HCT116 (cell line): Measurements from ENCODE around the gene NAB1. TPM values are rescaled to one million over a fixed set of nuclear protein-coding genes. Genes with fewer than 3 reads are reported as not detected.

Experiments used
- ATAC-seq: fragments of 200-7000 bp; cut with Tn5 transposase; 2 replicates; pipeline ENCODE4 v1.9.1; 2020; ENCODE audit warnings: mild to moderate bottlenecking, moderate library complexity
- BruUV-seq: library from RNA; stranded (reverse); fragments of 400-500 nt; replicated peaks from 2 replicates; lab custom pipeline; 2021; lab: Mats Ljungman, UMichigan
- CTCF ChIA-PET: fragments of 300-600 bp; sonication (Branson Sonifier 250); formaldehyde crosslinking; loops from one replicate; lab custom pipeline; 2021; ENCODE audit warnings: antibody characterized with exemption; lab: Charles Lee
- POLR2A ChIA-PET: fragments of 300-600, 350-600 bp; sonication (Branson Sonifier 250); formaldehyde crosslinking; loops from one replicate; lab custom pipeline; 2021; ENCODE audit warnings: antibody characterized with exemption; lab: Charles Lee
- RAD21 ChIA-PET, 2 experiments: fragments of 300-600 bp; sonication (Branson Sonifier 250); formaldehyde crosslinking; loops; one replicate each; lab custom pipeline; 2023; ENCODE audit warnings: low total read pairs in 2 of 2; ENCODE audit not compliant: uncharacterized antibody in 2 of 2, unreplicated experiment in 2 of 2, low non-redundant PET in 1 of 2; lab: Charles Lee
- DNase-seq: peaks from one replicate; pipeline ENCODE4 v3.0.0-alpha.2; 2010; ENCODE audit warnings: low read depth, low spot score
- H2AFZ ChIP-seq: fragments of 200-600 bp; shearing (Covaris generic), sonication (generic); 2 replicates; pipeline ENCODE4 v1.6.1; 2017; ENCODE audit warnings: low read depth, mixed run types, mixed read lengths, antibody characterized with exemption, low read length; ENCODE audit not compliant: poor library complexity, severe bottlenecking
- H3K27ac ChIP-seq: 2 replicates; pipeline ENCODE4 v1.5.1; 2012; ENCODE audit warnings: low read depth, low read length
- H3K27me3 ChIP-seq: fragments of 200-600 bp; sonication (generic); 2 replicates; pipeline ENCODE4 v1.6.1; 2016; ENCODE audit warnings: mixed run types, low read length, mixed read lengths; ENCODE audit not compliant: insufficient read depth
- H3K36me3 ChIP-seq, 2 experiments: fragments of 200-500 bp in 1 of 2; fragments of 200-600 bp in 1 of 2; sonication (Bioruptor generic) in 1 of 2; sonication (generic) in 1 of 2; 2 replicates each; pipeline versions ENCODE4 v1.5.1 to v1.6.1; 2014 to 2016; ENCODE audit warnings: low read length in 2 of 2, inconsistent platforms in 1 of 2, mixed read lengths in 1 of 2, mixed run types in 1 of 2; ENCODE audit not compliant: insufficient read depth in 2 of 2, control insufficient read depth in 1 of 2
- H3K4me1 ChIP-seq, 2 experiments: fragments of 200-600 bp in 1 of 2; sonication (generic) in 1 of 2; 2 replicates each; pipeline versions ENCODE4 v1.5.1 to v1.6.1; 2012 to 2017; ENCODE audit warnings: low read length in 2 of 2, inconsistent platforms in 1 of 2, mild to moderate bottlenecking in 1 of 2, mixed read lengths in 1 of 2, mixed run types in 1 of 2, moderate library complexity in 1 of 2; ENCODE audit not compliant: insufficient read depth in 2 of 2, control insufficient read depth in 1 of 2
- H3K4me2 ChIP-seq: fragments of 200-600 bp; sonication (generic); 2 replicates; pipeline ENCODE4 v1.6.1; 2017; ENCODE audit warnings: mixed run types, low read length, mixed read lengths
- H3K4me3 ChIP-seq, 2 experiments: fragments of 200-600 bp in 1 of 2; sonication (generic) in 1 of 2; replicated peaks in 1 of 2; 2 replicates each; pipeline ENCODE4 v1.5.1; 2011 to 2016; ENCODE audit warnings: low read length in 2 of 2, control low read depth in 1 of 2, low read depth in 1 of 2, mild to moderate bottlenecking in 1 of 2, mixed read lengths in 1 of 2, mixed run types in 1 of 2
- H3K79me2 ChIP-seq: fragments of 200-600 bp; sonication (generic); 2 replicates; pipeline ENCODE4 v1.6.1; 2017; ENCODE audit warnings: mild to moderate bottlenecking, mixed run types, low read length, moderate library complexity, mixed read lengths; ENCODE audit not compliant: insufficient read depth
- H3K9ac ChIP-seq: fragments of 200-600 bp; sonication (generic); 2 replicates; pipeline ENCODE4 v1.6.1; 2016; ENCODE audit warnings: low read length, mixed read lengths
- H3K9me2 ChIP-seq: fragments of 200-600 bp; sonication (generic), shearing (Covaris generic); 2 replicates; pipeline ENCODE4 v1.6.1; 2017; ENCODE audit warnings: mixed run types, mild to moderate bottlenecking, moderate library complexity; ENCODE audit not compliant: insufficient read depth
- H3K9me3 ChIP-seq, 2 experiments: fragments of 200-500 bp in 1 of 2; fragments of 200-600 bp in 1 of 2; sonication (Bioruptor generic) in 1 of 2; sonication (generic) in 1 of 2; 2 replicates each; pipeline ENCODE4 v1.6.1; 2014 to 2017; ENCODE audit warnings: low read length in 2 of 2, mixed read lengths in 2 of 2, inconsistent platforms in 1 of 2, low read depth in 1 of 2, mild to moderate bottlenecking in 1 of 2, mixed run types in 1 of 2, moderate library complexity in 1 of 2; ENCODE audit not compliant: control insufficient read depth in 1 of 2, insufficient read depth in 1 of 2
- H4K20me1 ChIP-seq: fragments of 200-600 bp; sonication (generic), shearing (Covaris generic); 2 replicates; pipeline ENCODE4 v1.6.1; 2017; ENCODE audit warnings: mixed run types, mild to moderate bottlenecking, moderate library complexity; ENCODE audit not compliant: insufficient read depth
- CEBPB ChIP-seq: IDR thresholded peaks from 2 replicates; pipeline ENCODE4 v1.6.1; 2012; ENCODE audit warnings: low read depth
- CTCF ChIP-seq, 3 experiments: fragments of 200-600 bp in 1 of 3; sonication (generic) in 1 of 3; IDR thresholded peaks in 2 of 3; conservative IDR thresholded peaks in 1 of 3; 2 replicates each; pipeline ENCODE4 v1.5.1; 2012 to 2017; ENCODE audit warnings: low read depth in 2 of 3, low read length in 2 of 3, antibody characterized with exemption in 1 of 3, borderline replicate concordance in 1 of 3, control low read depth in 1 of 3, mild to moderate bottlenecking in 1 of 3, mixed read lengths in 1 of 3, mixed run types in 1 of 3, moderate library complexity in 1 of 3; ENCODE audit not compliant: insufficient read depth in 1 of 3
- EZH2phosphoT487 ChIP-seq: fragments of 200-600 bp; IDR thresholded peaks from 2 replicates; pipeline ENCODE4 v1.6.1; 2018; ENCODE audit warnings: antibody characterized with exemption, borderline replicate concordance
- JUND ChIP-seq: IDR thresholded peaks from 2 replicates; pipeline ENCODE4 v1.6.1; 2012
- POLR2A ChIP-seq: IDR thresholded peaks from 2 replicates; pipeline ENCODE4 v1.7.0; 2011; ENCODE audit warnings: borderline replicate concordance; ENCODE audit not compliant: insufficient read depth, insufficient read length; ENCODE audit errors: extremely low read depth
- POLR2AphosphoS5 ChIP-seq: IDR thresholded peaks from 2 replicates; pipeline ENCODE4 v1.6.1; 2011; ENCODE audit warnings: mild to moderate bottlenecking, low read depth, low read length, moderate library complexity
- SRF ChIP-seq: IDR thresholded peaks from 2 replicates; pipeline ENCODE4 v1.6.1; 2012; ENCODE audit warnings: low read depth
- TCF7L2 ChIP-seq: IDR thresholded peaks from 2 replicates; pipeline ENCODE4 v1.7.0; 2011; ENCODE audit warnings: borderline replicate concordance, inconsistent platforms; ENCODE audit not compliant: insufficient read depth, insufficient read length; ENCODE audit errors: extremely low read depth
- YY1 ChIP-seq: IDR thresholded peaks from 2 replicates; pipeline ENCODE4 v1.6.1; 2011; ENCODE audit warnings: low read length, low read depth, moderate library complexity, mild to moderate bottlenecking; ENCODE audit not compliant: insufficient replicate concordance; ENCODE audit errors: extremely low read depth
- intact Hi-C: fragments of 100-400 bp; cut with micrococcal nuclease; formaldehyde crosslinking; loops from 2 replicates; pipeline ENCODE4 v1.10.0; 2022
- total RNA-seq: library from RNA; stranded (reverse); gene quantifications from one replicate; pipeline ENCODE4 v1.2.1, GENCODE V29; 2021; ENCODE audit not compliant: unreplicated experiment
- TF ChIP-seq, protein P1 (sequence below): IDR thresholded peaks from 2 replicates; pipeline ENCODE4 v1.6.1; 2012; ENCODE audit warnings: low read depth

Gene NAB1
- total RNA-seq, 1 experiment from 2014 or later = 43.8 TPM

DNA sequence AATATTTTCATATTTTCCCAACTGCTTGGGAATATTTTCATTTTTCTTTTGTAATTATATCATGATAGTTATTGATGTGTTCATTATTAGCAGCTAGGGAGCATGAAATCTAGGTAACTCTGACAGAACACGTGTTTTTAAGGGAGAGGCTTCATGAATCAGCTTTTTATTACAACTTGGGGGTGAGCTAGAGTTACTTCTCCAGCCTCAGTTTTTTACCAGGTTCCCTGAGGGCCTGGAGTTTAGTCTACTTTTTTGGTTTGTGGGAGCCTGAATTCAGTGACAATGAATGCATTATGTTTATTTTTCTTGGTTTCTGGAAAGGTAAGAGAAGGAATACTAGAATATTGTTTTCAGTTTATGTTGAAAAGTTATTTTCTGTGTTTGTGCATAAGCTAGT, 18.0 kb downstream of the NAB1 start:
- TF ChIP-seq SRF (no peak), POLR2A (no peak), CEBPB (no peak), TCF7L2 (no peak), JUND (no peak), CTCF (IDR thresholded peaks at IDR 0.05 in 2 of 3, conservative IDR thresholded peaks at IDR 0.05 in 1 of 3; ENCODE audit: borderline replicate concordance in 1 of 3, insufficient read depth in 1 of 3, low read depth in 2 of 3, low read length in 2 of 3) (no peak), EZH2phosphoT487 (no peak), YY1 (no peak), POLR2AphosphoS5 (no peak)
- TF ChIP-seq, protein P1, sequence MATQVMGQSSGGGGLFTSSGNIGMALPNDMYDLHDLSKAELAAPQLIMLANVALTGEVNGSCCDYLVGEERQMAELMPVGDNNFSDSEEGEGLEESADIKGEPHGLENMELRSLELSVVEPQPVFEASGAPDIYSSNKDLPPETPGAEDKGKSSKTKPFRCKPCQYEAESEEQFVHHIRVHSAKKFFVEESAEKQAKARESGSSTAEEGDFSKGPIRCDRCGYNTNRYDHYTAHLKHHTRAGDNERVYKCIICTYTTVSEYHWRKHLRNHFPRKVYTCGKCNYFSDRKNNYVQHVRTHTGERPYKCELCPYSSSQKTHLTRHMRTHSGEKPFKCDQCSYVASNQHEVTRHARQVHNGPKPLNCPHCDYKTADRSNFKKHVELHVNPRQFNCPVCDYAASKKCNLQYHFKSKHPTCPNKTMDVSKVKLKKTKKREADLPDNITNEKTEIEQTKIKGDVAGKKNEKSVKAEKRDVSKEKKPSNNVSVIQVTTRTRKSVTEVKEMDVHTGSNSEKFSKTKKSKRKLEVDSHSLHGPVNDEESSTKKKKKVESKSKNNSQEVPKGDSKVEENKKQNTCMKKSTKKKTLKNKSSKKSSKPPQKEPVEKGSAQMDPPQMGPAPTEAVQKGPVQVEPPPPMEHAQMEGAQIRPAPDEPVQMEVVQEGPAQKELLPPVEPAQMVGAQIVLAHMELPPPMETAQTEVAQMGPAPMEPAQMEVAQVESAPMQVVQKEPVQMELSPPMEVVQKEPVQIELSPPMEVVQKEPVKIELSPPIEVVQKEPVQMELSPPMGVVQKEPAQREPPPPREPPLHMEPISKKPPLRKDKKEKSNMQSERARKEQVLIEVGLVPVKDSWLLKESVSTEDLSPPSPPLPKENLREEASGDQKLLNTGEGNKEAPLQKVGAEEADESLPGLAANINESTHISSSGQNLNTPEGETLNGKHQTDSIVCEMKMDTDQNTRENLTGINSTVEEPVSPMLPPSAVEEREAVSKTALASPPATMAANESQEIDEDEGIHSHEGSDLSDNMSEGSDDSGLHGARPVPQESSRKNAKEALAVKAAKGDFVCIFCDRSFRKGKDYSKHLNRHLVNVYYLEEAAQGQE = no peak
- BruUV-seq = no TSS peak
- Histone ChIP-seq H4K20me1 (no peaks in the 10 kb centered on the region), H3K36me3 (peaks cover 0 to 4% of the 10 kb centered on the region in 2 experiments; a peak in 1 of 4 replicates), H3K9me3 (no peaks in the 10 kb centered on the region), H3K4me1 (no peaks in the 10 kb centered on the region; a peak in 1 of 4 replicates), H3K27me3 (no peaks in the 10 kb centered on the region), H2AFZ (no peak overlapping the region), H3K9me2 (no peaks in the 10 kb centered on the region), H3K4me3 (no peak overlapping the region), H3K27ac (no peak overlapping the region), H3K9ac (no peak overlapping the region), H3K4me2 (no peak overlapping the region), H3K79me2 (peaks cover 64% of the 10 kb centered on the region)
- RAD21 ChIA-PET = no interaction called here
- no peak for DNase-seq
- CTCF ChIA-PET = interaction anchor here (1.4 kb wide), 1 partner anchor 13 kb away, joined by 4 read pairs; no protein-coding TSS in a partner anchor
- intact Hi-C loops = no loop called here
- POLR2A ChIA-PET = no interaction called here
- no peak for ATAC-seq
